Activated naive CD8-positive, alpha-beta T cell treated with anti-CD3 and anti-CD28 coated beads, Interleukin-2, amount 10 ng/mL, durations not matched to agents 7 days and 5 days (primary cell): ENCODE data around the gene LEMD2. TPM values are rescaled to one million over a fixed set of nuclear protein-coding genes. Genes with fewer than 3 reads are reported as not detected.

Source experiments
- ATAC-seq: fragments of 150-1000 bp; cut with Tn5 transposase; one replicate; pipeline ENCODE4 v1.10.0; 2021; ENCODE audit warnings: low read depth, moderate library complexity
- POLR2A ChIA-PET: fragments of 350-600 bp; sonication (Branson Sonifier 250); formaldehyde crosslinking; loops from one replicate; lab custom pipeline; 2021; ENCODE audit warnings: antibody characterized with exemption; lab: Charles Lee
- DNase-seq: peaks from one replicate; pipeline ENCODE4 v3.0.0; 2021
- H3K27ac Mint-ChIP-seq: one replicate; pipeline ENCODE4 v1.8.0; 2022; ENCODE audit warnings: mild to moderate bottlenecking, mixed read lengths
- H3K27me3 Mint-ChIP-seq: one replicate; pipeline ENCODE4 v1.8.0; 2022; ENCODE audit warnings: mild to moderate bottlenecking, moderate library complexity, mixed read lengths
- H3K36me3 Mint-ChIP-seq: one replicate; pipeline ENCODE4 v1.8.0; 2021; ENCODE audit warnings: mild to moderate bottlenecking, mixed read lengths
- H3K4me1 Mint-ChIP-seq: one replicate; pipeline ENCODE4 v1.8.0; 2021; ENCODE audit warnings: mixed read lengths
- H3K4me3 Mint-ChIP-seq: one replicate; pipeline ENCODE4 v1.8.0; 2022; ENCODE audit warnings: mild to moderate bottlenecking, moderate library complexity, mixed read lengths
- H3K9me3 Mint-ChIP-seq: one replicate; pipeline ENCODE4 v1.8.0; 2021; ENCODE audit warnings: mixed read lengths
- total RNA-seq, 2 experiments: library from RNA; stranded (reverse); gene quantifications; one replicate each; pipeline ENCODE4 v1.2.3, GENCODE V29; 2021

The LEMD2 gene
- total RNA-seq, 2 experiments from 2014 or later, result 83.9 to 84.7 TPM

- Mint-ChIP-seq H3K4me3 (no peak overlapping the region), H3K27me3 (peaks cover 4% of the 10 kb centered on the region), H3K27ac (no peak overlapping the region), H3K9me3 (no peaks in the 10 kb centered on the region), H3K4me1 (no peaks in the 10 kb centered on the region), H3K36me3 (no peaks in the 10 kb centered on the region)
- POLR2A ChIA-PET, result no interaction called here
- DNase-seq, result peak; percentile 61
- peak; percentile 82 for ATAC-seq
Observed at GRCh38 chr6:33761922-33762629, 26.9 kb downstream of the LEMD2 start.

DNA sequence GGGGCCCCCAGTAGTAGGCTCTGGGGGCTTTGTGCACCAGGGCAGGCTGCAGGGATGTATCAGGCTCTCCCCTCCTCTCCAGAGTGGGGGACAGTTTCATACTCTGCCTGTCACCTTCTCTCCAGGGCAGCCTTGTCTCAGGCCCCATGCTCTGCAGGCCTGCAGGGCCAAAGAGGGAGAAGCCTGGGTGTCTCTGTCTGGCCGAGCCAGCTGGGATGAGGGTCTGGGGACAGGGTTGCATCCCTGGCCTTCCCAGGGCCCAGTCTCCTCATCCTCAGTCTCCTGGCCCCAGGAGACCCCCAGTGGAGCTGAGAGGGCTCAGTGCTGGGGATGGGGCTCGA, 27.4 kb downstream of the LEMD2 start:
- no peaks in the 10 kb centered on the region for H3K9me3 Mint-ChIP-seq
- no peak for ATAC-seq
- H3K27ac Mint-ChIP-seq, result no peak overlapping the region
- H3K4me3 Mint-ChIP-seq, result no peak overlapping the region
- POLR2A ChIA-PET, result no interaction called here
- no peaks in the 10 kb centered on the region for H3K4me1 Mint-ChIP-seq
- H3K27me3 Mint-ChIP-seq, result peaks cover 4% of the 10 kb centered on the region
- DNase-seq, result no peak
- no peaks in the 10 kb centered on the region for H3K36me3 Mint-ChIP-seq

GRCh38 chr6:33759887-33760629, 28.9 kb downstream of the LEMD2 start:
- H3K27me3 Mint-ChIP-seq, result peaks cover 8% of the 10 kb centered on the region
- H3K4me1 Mint-ChIP-seq, result no peaks in the 10 kb centered on the region
- no peak for ATAC-seq
- POLR2A ChIA-PET, result no interaction called here
- no peaks in the 10 kb centered on the region for H3K9me3 Mint-ChIP-seq
- H3K4me3 Mint-ChIP-seq, result no peak overlapping the region
- no peak for DNase-seq
- no peaks in the 10 kb centered on the region for H3K36me3 Mint-ChIP-seq
- H3K27ac Mint-ChIP-seq, result no peak overlapping the region

DNA sequence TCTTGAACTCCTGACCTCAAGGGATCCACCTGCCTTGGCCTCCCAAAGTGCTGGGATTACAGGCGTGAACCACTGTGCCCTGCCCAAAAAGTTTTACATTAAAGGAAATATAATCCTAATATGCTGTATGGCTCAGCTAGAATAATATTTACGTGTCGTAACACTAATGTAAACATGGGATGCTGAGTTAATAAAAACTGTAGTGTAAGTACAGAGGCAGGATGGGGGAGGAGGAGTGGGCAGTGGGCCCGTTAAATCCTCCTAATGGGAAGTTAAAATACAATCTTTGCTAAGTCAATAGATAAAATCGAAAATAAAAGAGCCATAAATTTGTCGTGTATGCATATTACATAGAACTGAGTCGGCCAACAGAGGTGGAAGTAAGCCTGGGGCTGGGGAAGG, 30.1 kb downstream of the LEMD2 start:
- no peaks in the 10 kb centered on the region for H3K36me3 Mint-ChIP-seq

DNA sequence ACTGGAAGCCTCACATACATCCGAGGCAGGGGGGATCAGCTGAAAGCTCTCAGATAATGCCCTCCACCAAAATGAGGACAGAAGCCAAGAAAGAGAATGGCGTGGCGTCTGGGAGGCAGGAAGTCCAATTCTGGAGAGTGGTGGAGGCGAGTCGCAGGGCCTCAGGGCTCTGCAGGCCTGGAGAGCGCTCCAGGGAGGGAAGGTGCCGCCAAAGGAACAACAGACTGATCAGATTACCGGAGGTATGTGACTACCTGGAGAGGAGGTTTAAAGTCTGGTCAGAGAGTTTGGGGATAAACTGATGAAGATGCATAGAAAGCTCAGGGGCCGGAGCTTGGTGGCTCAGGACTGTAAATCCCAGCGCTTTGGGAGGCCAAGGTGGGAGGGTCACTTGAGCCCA, 31.0 kb downstream of the LEMD2 start:
- Mint-ChIP-seq H3K4me1 (no peaks in the 10 kb centered on the region), H3K27ac (no peak overlapping the region), H3K36me3 (no peaks in the 10 kb centered on the region), H3K9me3 (no peaks in the 10 kb centered on the region), H3K27me3 (peaks cover 6% of the 10 kb centered on the region), H3K4me3 (no peak overlapping the region)
- ATAC-seq (no peak), DNase-seq (no peak)
- POLR2A ChIA-PET, result no interaction called here

More for the DNA sequence above, 30.1 kb downstream of the LEMD2 start:
- Mint-ChIP-seq H3K4me3 (no peak overlapping the region), H3K4me1 (no peaks in the 10 kb centered on the region), H3K27me3 (peaks cover 7% of the 10 kb centered on the region), H3K9me3 (no peaks in the 10 kb centered on the region), H3K27ac (no peak overlapping the region)
- no peak for ATAC-seq
- POLR2A ChIA-PET, result no interaction called here
- DNase-seq, result no peak

- H3K27ac Mint-ChIP-seq, result no peak overlapping the region
- H3K27me3 Mint-ChIP-seq, result peaks cover 6% of the 10 kb centered on the region
- H3K36me3 Mint-ChIP-seq, result no peaks in the 10 kb centered on the region
- H3K4me1 Mint-ChIP-seq, result no peaks in the 10 kb centered on the region
- DNase-seq (no peak), ATAC-seq (no peak)
- no peak overlapping the region for H3K4me3 Mint-ChIP-seq
- no peaks in the 10 kb centered on the region for H3K9me3 Mint-ChIP-seq
- POLR2A ChIA-PET, result no interaction called here
Observed at GRCh38 chr6:33757113-33757512, 31.8 kb downstream of the LEMD2 start.

- peaks cover 6% of the 10 kb centered on the region for H3K27me3 Mint-ChIP-seq
- no peaks in the 10 kb centered on the region for H3K4me1 Mint-ChIP-seq
- H3K36me3 Mint-ChIP-seq, result no peaks in the 10 kb centered on the region
- no peak for ATAC-seq
- H3K4me3 Mint-ChIP-seq, result no peak overlapping the region
- no peak for DNase-seq
- no peaks in the 10 kb centered on the region for H3K9me3 Mint-ChIP-seq
- POLR2A ChIA-PET, result no interaction called here
- peak overlapping the region; percentile 8 for H3K27ac Mint-ChIP-seq
Observed at GRCh38 chr6:33756211-33756954, 32.5 kb downstream of the LEMD2 start.

- Mint-ChIP-seq H3K27ac (no peak overlapping the region), H3K9me3 (no peaks in the 10 kb centered on the region), H3K36me3 (no peaks in the 10 kb centered on the region), H3K27me3 (peaks cover 6% of the 10 kb centered on the region), H3K4me1 (no peaks in the 10 kb centered on the region), H3K4me3 (no peak overlapping the region)
- ATAC-seq (no peak), DNase-seq (no peak)
- POLR2A ChIA-PET, result no interaction called here
Observed at GRCh38 chr6:33755070-33755869, 33.7 kb downstream of the LEMD2 start.

DNA sequence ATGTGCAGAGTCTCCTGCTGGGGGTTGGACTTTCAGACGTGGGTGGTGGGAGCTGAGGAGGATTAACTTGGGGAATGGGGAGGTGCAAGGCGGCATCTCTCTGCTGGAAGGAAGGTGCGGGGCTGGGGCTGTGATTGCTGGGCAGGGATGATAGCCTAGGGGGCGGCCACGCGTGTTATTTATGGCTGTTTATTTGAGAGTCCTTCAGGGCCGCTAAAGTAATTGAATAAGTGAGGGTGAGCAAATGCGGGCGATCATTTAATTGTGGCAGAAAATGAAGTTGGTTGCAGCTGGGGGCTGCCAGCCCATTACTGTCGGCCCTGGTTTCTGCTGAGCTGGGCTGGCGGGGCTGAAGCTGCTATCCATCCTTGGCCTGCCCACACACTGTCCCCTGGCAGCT, 34.7 kb downstream of the LEMD2 start:
- H3K4me1 Mint-ChIP-seq, result no peaks in the 10 kb centered on the region
- H3K27me3 Mint-ChIP-seq, result peaks cover 6% of the 10 kb centered on the region
- POLR2A ChIA-PET, result no interaction called here
- H3K4me3 Mint-ChIP-seq, result no peak overlapping the region
- H3K36me3 Mint-ChIP-seq, result no peaks in the 10 kb centered on the region
- ATAC-seq (no peak), DNase-seq (no peak)
- no peak overlapping the region for H3K27ac Mint-ChIP-seq
- no peaks in the 10 kb centered on the region for H3K9me3 Mint-ChIP-seq

DNA sequence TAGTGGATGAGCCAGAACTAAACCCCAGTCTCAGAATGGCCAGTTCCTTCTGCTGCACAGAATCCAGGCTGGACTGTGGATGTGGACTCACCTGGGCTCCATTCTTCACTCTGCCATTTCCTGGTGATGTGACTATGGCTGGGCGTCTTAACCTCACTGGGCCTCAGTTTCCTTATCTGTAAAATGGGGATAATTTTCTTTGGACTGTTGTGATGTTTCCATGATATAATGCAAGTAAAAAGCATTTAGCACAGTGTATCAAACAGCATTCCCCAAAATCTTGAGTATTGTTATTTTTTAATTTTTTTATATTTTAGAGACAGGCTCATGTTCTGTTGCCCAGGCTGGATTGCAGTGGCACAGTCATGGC, 36.3 kb downstream of the LEMD2 start:
- Mint-ChIP-seq H3K27ac (no peak overlapping the region), H3K4me3 (no peak overlapping the region), H3K36me3 (no peaks in the 10 kb centered on the region), H3K9me3 (no peaks in the 10 kb centered on the region), H3K27me3 (peaks cover 6% of the 10 kb centered on the region), H3K4me1 (no peaks in the 10 kb centered on the region)
- no peak for ATAC-seq
- POLR2A ChIA-PET, result no interaction called here
- DNase-seq, result no peak

DNA sequence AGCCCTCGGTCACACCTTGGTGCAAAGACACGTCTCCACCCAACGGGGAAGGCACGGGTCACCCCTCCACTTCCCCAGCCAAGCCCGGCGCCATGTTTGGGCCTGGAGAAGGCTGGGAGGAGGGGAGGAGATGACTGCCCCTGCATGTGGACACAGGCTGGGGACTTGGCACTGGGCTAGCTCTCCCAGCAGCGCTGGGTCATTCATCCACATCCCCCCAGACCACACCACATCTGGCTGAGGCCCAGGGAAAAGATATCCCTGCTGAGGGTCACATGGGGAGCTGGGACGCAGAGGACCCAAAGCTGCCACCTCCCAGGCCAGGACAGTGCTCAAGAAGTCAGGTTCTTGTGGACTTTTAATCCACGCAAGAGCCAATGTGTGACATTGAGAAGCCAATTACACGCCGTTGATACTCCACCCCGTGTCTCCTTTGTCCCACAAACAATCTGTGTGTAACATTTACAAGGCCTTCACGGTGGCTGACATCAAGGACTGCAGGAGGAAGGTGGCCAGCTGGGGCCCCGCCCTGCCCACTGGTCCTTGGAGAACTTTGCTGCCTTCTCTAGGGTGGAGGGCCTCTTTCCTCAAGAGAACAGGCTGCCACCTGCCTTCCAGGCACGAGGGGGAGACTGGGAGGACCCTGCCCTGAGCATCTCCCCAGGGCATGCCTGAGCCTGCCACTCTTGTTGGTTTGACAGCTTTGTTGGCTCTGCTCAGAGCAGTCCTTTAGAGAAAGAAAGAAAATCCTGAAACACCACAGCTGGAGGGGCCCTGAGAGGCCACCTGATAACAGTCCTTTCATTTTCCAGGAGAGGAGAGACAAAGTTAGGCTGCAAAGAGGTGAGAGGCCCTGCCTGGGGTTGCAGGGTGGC, 36.9 kb downstream of the LEMD2 start:
- H3K36me3 Mint-ChIP-seq, result no peaks in the 10 kb centered on the region
- H3K4me1 Mint-ChIP-seq, result no peaks in the 10 kb centered on the region
- ATAC-seq (no peak), DNase-seq (no peak)
- POLR2A ChIA-PET, result no interaction called here
- H3K27ac Mint-ChIP-seq, result no peak overlapping the region
- H3K9me3 Mint-ChIP-seq, result no peaks in the 10 kb centered on the region
- H3K4me3 Mint-ChIP-seq, result no peak overlapping the region
- H3K27me3 Mint-ChIP-seq, result peaks cover 6% of the 10 kb centered on the region

DNA sequence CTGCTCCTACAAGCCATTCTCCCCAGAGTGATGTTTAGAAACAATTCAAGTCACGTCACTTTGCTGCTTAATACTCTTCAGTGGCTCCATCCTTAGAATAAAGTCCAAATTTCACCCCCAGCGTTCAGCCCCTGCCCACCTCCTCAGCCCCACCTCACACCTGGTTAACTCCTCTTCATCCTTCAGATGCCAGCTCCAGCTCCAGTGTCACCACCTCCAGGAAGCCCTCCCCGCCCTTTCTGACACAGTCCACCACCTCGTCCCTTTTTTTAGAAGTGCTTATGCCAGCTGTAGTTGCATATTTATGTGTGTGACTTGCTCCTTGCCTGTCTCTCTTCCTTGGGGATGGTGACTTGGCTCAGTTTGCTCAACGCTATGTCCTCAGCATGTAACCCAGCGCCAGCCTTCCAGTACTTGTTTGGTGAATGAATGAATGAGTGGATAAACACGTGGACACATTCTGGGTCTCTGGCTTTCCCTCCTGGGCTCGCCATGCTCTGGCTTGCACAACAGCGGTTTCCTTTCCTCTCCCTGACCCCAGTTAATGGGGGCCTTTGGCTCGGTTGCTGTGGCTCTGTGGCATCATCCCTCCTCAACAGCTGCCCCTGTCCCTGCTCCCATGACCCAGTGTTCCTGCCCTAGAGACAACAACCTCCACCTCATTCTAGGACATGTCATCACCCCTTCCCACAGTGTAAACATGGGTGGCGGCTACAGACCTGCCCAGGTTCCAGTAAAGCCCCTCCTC, 38.5 kb downstream of the LEMD2 start:
- no peak overlapping the region for H3K27ac Mint-ChIP-seq
- peaks cover 2% of the 10 kb centered on the region for H3K27me3 Mint-ChIP-seq
- H3K4me1 Mint-ChIP-seq, result no peaks in the 10 kb centered on the region
- no peaks in the 10 kb centered on the region for H3K36me3 Mint-ChIP-seq
- ATAC-seq (no peak), DNase-seq (no peak)
- H3K4me3 Mint-ChIP-seq, result no peak overlapping the region
- no peaks in the 10 kb centered on the region for H3K9me3 Mint-ChIP-seq
- POLR2A ChIA-PET, result no interaction called here
